Measurements from ENCODE around the gene LSM3.
"Not testable (repeated sequence)": the region's sequence is repeated elsewhere in the genome, so short reads cannot be mapped to it uniquely, and the experiment has no call there.

- TF ChIP-seq RNF2 (IDR thresholded peaks at IDR 0.05); CTCF (IDR thresholded peaks at IDR 0.05 in 2 of 3, conservative IDR thresholded peaks at IDR 0.05 in 1 of 3; ENCODE audit: insufficient read depth in 2 of 3, low read depth in 1 of 3, low read length in 3 of 3); COPS2 (conservative IDR thresholded peaks at IDR 0.05); PML (IDR thresholded peaks at IDR 0.05; ENCODE audit: low read length); ERF (CRISPR knock-in tag; IDR thresholded peaks at IDR 0.05): not testable (repeated sequence)
Observed at GRCh38 chr3:14226351-14226750, 47.7 kb downstream of the LSM3 start.

Data from K562 (cell line).